H1 (cell line): ENCODE data around the gene ZNF516. TPM values are rescaled to one million over a fixed set of nuclear protein-coding genes. Genes with fewer than 3 reads are reported as not detected.
A peak's percentile ranks its signal among the peaks of the same experiment; 100 is the strongest.

Experiments used
- CTCF ChIA-PET: fragments of 300-600 bp; sonication (Branson Sonifier 250); formaldehyde crosslinking; loops from one replicate; lab custom pipeline; 2021; ENCODE audit not compliant: partially characterized antibody; lab: Charles Lee
- POLR2A ChIA-PET: fragments of 300-600 bp; sonication (Branson Sonifier 250); formaldehyde crosslinking; loops from one replicate; lab custom pipeline; 2021; ENCODE audit warnings: inconsistent platforms; ENCODE audit not compliant: partially characterized antibody; lab: Charles Lee
- DNase-seq, 2 experiments: peaks; one replicate each; pipeline versions ENCODE4 v3.0.0 to v3.0.0-alpha.2; 2010 to 2022; ENCODE audit warnings: low spot score in 2 of 2, low read depth in 1 of 2, mixed read lengths in 1 of 2
- FAIRE-seq: peaks from 2 replicates; lab custom pipeline; 2011; peaks lifted over from hg19 to GRCh38; lab: Jason Lieb, UNC
- H2AFZ ChIP-seq: 2 replicates; pipeline ENCODE4 v1.8.1; 2012; ENCODE audit warnings: low read length, inconsistent platforms
- H2AK5ac ChIP-seq: 2 replicates; pipeline ENCODE4 v1.6.1; 2013; ENCODE audit warnings: low read depth, low read length
- H2BK120ac ChIP-seq: replicated peaks from 2 replicates; pipeline ENCODE3; 2013; ENCODE audit warnings: low read depth, low read length, inconsistent platforms
- H2BK12ac ChIP-seq: 2 replicates; pipeline ENCODE4 v1.6.1; 2013; ENCODE audit warnings: low read depth, low read length
- H2BK15ac ChIP-seq: 2 replicates; pipeline ENCODE4 v1.6.1; 2013; ENCODE audit warnings: low read length
- H2BK20ac ChIP-seq: 2 replicates; pipeline ENCODE4 v1.6.1; 2013; ENCODE audit warnings: low read length
- H2BK5ac ChIP-seq: 2 replicates; pipeline ENCODE4 v1.6.1; 2013; ENCODE audit warnings: low read depth, low read length
- H3K14ac ChIP-seq: 2 replicates; pipeline ENCODE4 v1.6.1; 2013; ENCODE audit warnings: inconsistent platforms; ENCODE audit not compliant: insufficient read length
- H3K18ac ChIP-seq: 2 replicates; pipeline ENCODE4 v1.6.1; 2013; ENCODE audit warnings: low read length; ENCODE audit errors: extremely low read depth
- H3K23ac ChIP-seq: 2 replicates; pipeline ENCODE4 v1.6.1; 2013; ENCODE audit warnings: inconsistent platforms; ENCODE audit not compliant: insufficient read length
- H3K23me2 ChIP-seq: 2 replicates; pipeline ENCODE4 v1.6.1; 2013; ENCODE audit warnings: low read depth, low read length
- H3K27ac ChIP-seq: 2 replicates; pipeline ENCODE4 v1.6.1; 2011; ENCODE audit warnings: low read depth, low read length, inconsistent platforms
- H3K27me3 ChIP-seq, 4 experiments: replicated peaks in 1 of 4; 1 replicate in 1 of 4; 2 replicates in 3 of 4; pipeline versions ENCODE4 v1.6.1 to v1.8.1; 2011 to 2013; ENCODE audit warnings: low read length in 3 of 4, mild to moderate bottlenecking in 3 of 4, inconsistent platforms in 2 of 4, mixed read lengths in 2 of 4, moderate library complexity in 1 of 4; ENCODE audit not compliant: control insufficient read depth in 3 of 4, insufficient read depth in 3 of 4; ENCODE audit errors: extremely low read depth in 1 of 4
- H3K36me3 ChIP-seq, 4 experiments: 2 replicates each; pipeline versions ENCODE4 v1.6.1 to v1.8.1; 2011 to 2013; ENCODE audit warnings: mild to moderate bottlenecking in 4 of 4, low read length in 3 of 4, moderate library complexity in 2 of 4, control low read depth in 1 of 4, inconsistent platforms in 1 of 4; ENCODE audit not compliant: insufficient read depth in 4 of 4, control insufficient read depth in 2 of 4
- H3K4ac ChIP-seq: replicated peaks from 2 replicates; pipeline ENCODE3; 2013; ENCODE audit warnings: low read length, low read depth, mixed read lengths, inconsistent platforms; ENCODE audit not compliant: insufficient read length
- H3K4me1 ChIP-seq, 4 experiments: replicated peaks in 1 of 4; 1 replicate in 1 of 4; 2 replicates in 3 of 4; pipeline versions ENCODE4 v1.6.1 to v1.8.1; 2011 to 2013; ENCODE audit warnings: low read length in 3 of 4, inconsistent platforms in 2 of 4, mixed read lengths in 1 of 4; ENCODE audit not compliant: insufficient read depth in 4 of 4, control insufficient read depth in 3 of 4
- H3K4me2 ChIP-seq, 2 experiments: 2 replicates each; pipeline versions ENCODE4 v1.6.1 to v1.8.1; 2011 to 2013; ENCODE audit warnings: low read depth in 2 of 2, low read length in 2 of 2, control low read depth in 1 of 2, inconsistent platforms in 1 of 2, mild to moderate bottlenecking in 1 of 2; ENCODE audit not compliant: insufficient read depth in 1 of 2
- H3K4me3 ChIP-seq, 4 experiments: fragments of 200-600, 300-600 bp in 1 of 4; sonication (generic), shearing (Covaris generic), sonication (Bioruptor Twin) in 1 of 4; 2 replicates each; pipeline versions ENCODE4 v1.5.1 to v1.8.1; 2011 to 2016; ENCODE audit warnings: low read length in 4 of 4, low read depth in 3 of 4, control low read depth in 2 of 4, inconsistent platforms in 2 of 4, mild to moderate bottlenecking in 2 of 4, mixed read lengths in 1 of 4, moderate library complexity in 1 of 4; ENCODE audit not compliant: insufficient read depth in 2 of 4; ENCODE audit errors: extremely low read depth in 1 of 4
- H3K56ac ChIP-seq: replicated peaks from 2 replicates; pipeline ENCODE3; 2013; ENCODE audit warnings: low read depth, mild to moderate bottlenecking, mixed read lengths, low read length, inconsistent platforms; ENCODE audit not compliant: insufficient read length
- H3K79me1 ChIP-seq: 2 replicates; pipeline ENCODE4 v1.6.1; 2013; ENCODE audit warnings: low read depth, low read length, control low read depth
- H3K79me2 ChIP-seq, 2 experiments: 2 replicates each; pipeline versions ENCODE4 v1.6.1 to v1.8.1; 2012 to 2013; ENCODE audit warnings: low read length in 2 of 2, mild to moderate bottlenecking in 2 of 2, inconsistent platforms in 1 of 2; ENCODE audit not compliant: insufficient read depth in 2 of 2, control insufficient read depth in 1 of 2
- H3K9ac ChIP-seq, 4 experiments: replicated peaks in 1 of 4; 1 replicate in 1 of 4; 2 replicates in 3 of 4; pipeline versions ENCODE4 v1.6.1 to v1.8.1; 2011 to 2013; ENCODE audit warnings: low read depth in 3 of 4, low read length in 3 of 4, control low read depth in 2 of 4, mild to moderate bottlenecking in 2 of 4, moderate library complexity in 2 of 4, inconsistent platforms in 1 of 4; ENCODE audit errors: extremely low read depth in 1 of 4
- H3K9me3 ChIP-seq, 2 experiments: 2 replicates each; pipeline versions ENCODE4 v1.6.1 to v1.8.1; 2012 to 2013; ENCODE audit warnings: mild to moderate bottlenecking in 2 of 2, moderate library complexity in 2 of 2, control low read depth in 1 of 2, inconsistent platforms in 1 of 2, low read depth in 1 of 2, low read length in 1 of 2, mixed read lengths in 1 of 2; ENCODE audit not compliant: insufficient read depth in 2 of 2
- H4K20me1 ChIP-seq, 2 experiments: replicated peaks in 1 of 2; 2 replicates each; pipeline versions ENCODE3 to v1.8.1; 2011 to 2013; ENCODE audit warnings: inconsistent platforms in 2 of 2, low read length in 2 of 2, mild to moderate bottlenecking in 1 of 2; ENCODE audit not compliant: insufficient read depth in 2 of 2, control insufficient read depth in 1 of 2
- H4K5ac ChIP-seq: 2 replicates; pipeline ENCODE4 v1.6.1; 2013; ENCODE audit warnings: low read length, low read depth, mixed read lengths, inconsistent platforms; ENCODE audit not compliant: insufficient read length
- H4K8ac ChIP-seq: 2 replicates; pipeline ENCODE4 v1.8.0; 2013; ENCODE audit warnings: mild to moderate bottlenecking, moderate library complexity, low read length, inconsistent platforms; ENCODE audit not compliant: insufficient read depth; ENCODE audit errors: extremely low read depth
- H4K91ac ChIP-seq: replicated peaks from 2 replicates; pipeline ENCODE3; 2013; ENCODE audit warnings: low read length, mixed read lengths, inconsistent platforms; ENCODE audit not compliant: insufficient read length
- FOSL1 ChIP-seq: IDR thresholded peaks from 2 replicates; pipeline ENCODE4 v1.6.1; 2011; ENCODE audit warnings: mild to moderate bottlenecking, low read depth, low read length, moderate library complexity; ENCODE audit not compliant: insufficient read depth
- JUN ChIP-seq: IDR thresholded peaks from 2 replicates; pipeline ENCODE4 v1.6.1; 2011; ENCODE audit warnings: low read depth, mild to moderate bottlenecking, improper control_type of control experiment, low read length
- KDM1A ChIP-seq: fragments of 200-600, 300-600 bp; sonication (generic); IDR thresholded peaks from 2 replicates; pipeline ENCODE4 v1.7.1; 2016; ENCODE audit warnings: mild to moderate bottlenecking, low read length, borderline replicate concordance
- MAFK ChIP-seq: IDR thresholded peaks from 2 replicates; pipeline ENCODE4 v1.6.1; 2012; ENCODE audit warnings: low read depth, mild to moderate bottlenecking, improper control_type of control experiment, low read length
- RFX5 ChIP-seq: IDR thresholded peaks from 2 replicates; pipeline ENCODE4 v1.6.1; 2011; ENCODE audit warnings: low read depth, low read length, improper control_type of control experiment, borderline replicate concordance
- SIRT6 ChIP-seq: IDR thresholded peaks from one replicate; pipeline ENCODE4 v1.7.1; 2012; ENCODE audit warnings: low read length, inconsistent platforms
- whole genome bisulfite sequencing, 2 experiments: shearing (Covaris generic) in 1 of 2; methylation state at CpG; one replicate each; pipeline versions ENCODE4 v1.1.6 to v1.1.7; 2013 to 2015; ENCODE audit warnings: low lambda C conversion rate in 2 of 2, mixed read lengths in 2 of 2, inconsistent platforms in 1 of 2, low coverage in 1 of 2, missing lambda C conversion rate in 1 of 2; ENCODE audit not compliant: insufficient replicate concordance in 2 of 2, insufficient coverage in 1 of 2, insufficient read length in 1 of 2; ENCODE audit errors: extremely low coverage in 1 of 2, missing lambda C conversion rate in 1 of 2; 5-methylcytosine and 5-hydroxymethylcytosine counted together
- polyA plus RNA-seq, 7 experiments: library from polyadenylated mRNA; depleted of rRNA in 3 of 7; stranded (reverse) in 5 of 7; unstranded in 2 of 7; fragments of >200 nt in 5 of 7; fragments of 200-250 nt in 2 of 7; gene quantifications; 1 replicate in 5 of 7; 2 replicates in 1 of 7; 4 replicates in 1 of 7; pipeline versions ENCODE4 v1.2.1 to v1.2.3, GENCODE V29; 2011 to 2013; ENCODE audit warnings: missing spikeins in 2 of 7, mixed read lengths in 2 of 7
- total RNA-seq: library from RNA; stranded (reverse); fragmentation: NEBNext Ultra II Directional; extraction: Animal tissue kit (Norgen Biotek cat#: 25700); gene quantifications from 2 replicates; pipeline ENCODE4 v1.2.1, GENCODE V29; 2021

The ZNF516 gene
- total and polyA plus RNA-seq, 2 of the 8 experiments (the other 6 are each of a cell fraction or from before 2014, with no cell fraction given), result 7.3 to 17.0 TPM

DNA sequence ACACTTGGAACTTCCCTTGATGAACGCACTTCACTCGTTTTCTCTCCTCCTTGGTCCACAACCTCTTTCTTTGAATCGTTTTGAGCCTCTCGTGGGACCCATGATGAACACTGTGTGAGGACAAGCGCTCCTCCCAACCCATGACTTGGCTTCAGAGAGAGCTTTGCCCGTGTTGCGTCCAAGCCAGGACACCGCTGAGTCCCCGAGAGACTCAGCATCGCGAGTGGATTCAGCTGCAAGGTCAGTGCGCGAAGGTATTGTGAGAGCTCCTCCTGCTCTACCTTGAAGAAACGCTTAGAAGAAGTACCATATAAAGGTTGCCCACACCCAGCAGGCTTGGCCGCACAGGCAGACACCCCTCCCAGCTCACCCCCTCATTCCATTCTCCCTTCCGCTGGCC lies 58.7 kb downstream of the ZNF516 start:
- peaks cover 15% of the 10 kb centered on the region for H3K79me1 ChIP-seq
- no peak for TF ChIP-seq MAFK
- no peak for TF ChIP-seq SIRT6
- TF ChIP-seq JUN, result no peak
- TF ChIP-seq KDM1A, result no peak
- TF ChIP-seq FOSL1, result no peak
- TF ChIP-seq RFX5, result no peak

More for the DNA sequence above, 58.7 kb downstream of the ZNF516 start:
- ChIA-PET CTCF (interaction anchor here (0.8 to 2.9 kb wide), 16 partner anchors 10 to 274 kb away, joined by 3 to 15 read pairs (median 5); no protein-coding TSS in a partner anchor), POLR2A (no interaction called here)
- Histone ChIP-seq H2BK12ac (0 out of 2 replicates have a peak overlapping the region, but pooled peaks have one; percentile 39), H4K91ac (no peak overlapping the region), H3K9ac (no peak overlapping the region), H3K9me3 (no peaks in the 10 kb centered on the region), H3K27me3 (no peaks in the 10 kb centered on the region), H3K79me2 (peaks cover 0 to 13% of the 10 kb centered on the region in 2 experiments; a peak in 1 of 4 replicates), H2BK5ac (no peak overlapping the region; the same call in 1 of the 2 replicates), H3K4me1 (peaks cover 0 to 2% (median 0%) of the 10 kb centered on the region in 4 experiments; a peak in 1 of 7 replicates), H2BK20ac (no peak overlapping the region), H3K23me2 (no peaks in the 10 kb centered on the region), H3K23ac (no peak overlapping the region), H3K27ac (no peak overlapping the region), H3K4ac (no peak overlapping the region), H4K20me1 (peaks cover 3 to 22% of the 10 kb centered on the region in 2 experiments), H3K4me3 (no peak overlapping the region), H3K36me3 (peaks cover 0 to 7% (median 3%) of the 10 kb centered on the region in 4 experiments; a peak in 6 of 8 replicates), H4K8ac (no peak overlapping the region), H2AFZ (no peak overlapping the region), H3K4me2 (no peak overlapping the region), H3K18ac (no peak overlapping the region), H2AK5ac (no peak overlapping the region), H3K14ac (no peak overlapping the region), H2BK15ac (no peak overlapping the region), H3K56ac (no peak overlapping the region), H4K5ac (no peak overlapping the region), H2BK120ac (no peak overlapping the region)
- FAIRE-seq (no peak), DNase-seq (no peak)
- 91% methylated on average over 16 of the region's 16 CpGs; no CpG with 5 or more reads in 1 of the 2 experiments for WGBS, 2 experiments
